Measurements from ENCODE around the gene FGFBP2. TPM values are rescaled to one million over a fixed set of nuclear protein-coding genes. Genes with fewer than 3 reads are reported as not detected.

The FGFBP2 gene
- total and polyA plus RNA-seq, 2 experiments from 2014 or later = 0.18 to 0.56 TPM

GRCh38 chr4:15938640-15939039 lies 24.3 kb downstream of the FGFBP2 start, which contains the start of gene FGFBP1 (continued):
- TF ChIP-seq, protein P1, sequence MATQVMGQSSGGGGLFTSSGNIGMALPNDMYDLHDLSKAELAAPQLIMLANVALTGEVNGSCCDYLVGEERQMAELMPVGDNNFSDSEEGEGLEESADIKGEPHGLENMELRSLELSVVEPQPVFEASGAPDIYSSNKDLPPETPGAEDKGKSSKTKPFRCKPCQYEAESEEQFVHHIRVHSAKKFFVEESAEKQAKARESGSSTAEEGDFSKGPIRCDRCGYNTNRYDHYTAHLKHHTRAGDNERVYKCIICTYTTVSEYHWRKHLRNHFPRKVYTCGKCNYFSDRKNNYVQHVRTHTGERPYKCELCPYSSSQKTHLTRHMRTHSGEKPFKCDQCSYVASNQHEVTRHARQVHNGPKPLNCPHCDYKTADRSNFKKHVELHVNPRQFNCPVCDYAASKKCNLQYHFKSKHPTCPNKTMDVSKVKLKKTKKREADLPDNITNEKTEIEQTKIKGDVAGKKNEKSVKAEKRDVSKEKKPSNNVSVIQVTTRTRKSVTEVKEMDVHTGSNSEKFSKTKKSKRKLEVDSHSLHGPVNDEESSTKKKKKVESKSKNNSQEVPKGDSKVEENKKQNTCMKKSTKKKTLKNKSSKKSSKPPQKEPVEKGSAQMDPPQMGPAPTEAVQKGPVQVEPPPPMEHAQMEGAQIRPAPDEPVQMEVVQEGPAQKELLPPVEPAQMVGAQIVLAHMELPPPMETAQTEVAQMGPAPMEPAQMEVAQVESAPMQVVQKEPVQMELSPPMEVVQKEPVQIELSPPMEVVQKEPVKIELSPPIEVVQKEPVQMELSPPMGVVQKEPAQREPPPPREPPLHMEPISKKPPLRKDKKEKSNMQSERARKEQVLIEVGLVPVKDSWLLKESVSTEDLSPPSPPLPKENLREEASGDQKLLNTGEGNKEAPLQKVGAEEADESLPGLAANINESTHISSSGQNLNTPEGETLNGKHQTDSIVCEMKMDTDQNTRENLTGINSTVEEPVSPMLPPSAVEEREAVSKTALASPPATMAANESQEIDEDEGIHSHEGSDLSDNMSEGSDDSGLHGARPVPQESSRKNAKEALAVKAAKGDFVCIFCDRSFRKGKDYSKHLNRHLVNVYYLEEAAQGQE (IDR thresholded peaks at IDR 0.05; ENCODE audit: unreplicated experiment) = no peak
- TF ChIP-seq POLR2AphosphoS5 (IDR thresholded peaks at IDR 0.05; ENCODE audit: low read depth) (no peak), NANOG (IDR thresholded peaks at IDR 0.05; ENCODE audit: borderline replicate concordance) (no peak)
- TF ChIP-seq, protein P2, sequence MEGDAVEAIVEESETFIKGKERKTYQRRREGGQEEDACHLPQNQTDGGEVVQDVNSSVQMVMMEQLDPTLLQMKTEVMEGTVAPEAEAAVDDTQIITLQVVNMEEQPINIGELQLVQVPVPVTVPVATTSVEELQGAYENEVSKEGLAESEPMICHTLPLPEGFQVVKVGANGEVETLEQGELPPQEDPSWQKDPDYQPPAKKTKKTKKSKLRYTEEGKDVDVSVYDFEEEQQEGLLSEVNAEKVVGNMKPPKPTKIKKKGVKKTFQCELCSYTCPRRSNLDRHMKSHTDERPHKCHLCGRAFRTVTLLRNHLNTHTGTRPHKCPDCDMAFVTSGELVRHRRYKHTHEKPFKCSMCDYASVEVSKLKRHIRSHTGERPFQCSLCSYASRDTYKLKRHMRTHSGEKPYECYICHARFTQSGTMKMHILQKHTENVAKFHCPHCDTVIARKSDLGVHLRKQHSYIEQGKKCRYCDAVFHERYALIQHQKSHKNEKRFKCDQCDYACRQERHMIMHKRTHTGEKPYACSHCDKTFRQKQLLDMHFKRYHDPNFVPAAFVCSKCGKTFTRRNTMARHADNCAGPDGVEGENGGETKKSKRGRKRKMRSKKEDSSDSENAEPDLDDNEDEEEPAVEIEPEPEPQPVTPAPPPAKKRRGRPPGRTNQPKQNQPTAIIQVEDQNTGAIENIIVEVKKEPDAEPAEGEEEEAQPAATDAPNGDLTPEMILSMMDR (conservative IDR thresholded peaks at IDR 0.05; ENCODE audit: low read depth in 2 of 2) = no peak

DNA sequence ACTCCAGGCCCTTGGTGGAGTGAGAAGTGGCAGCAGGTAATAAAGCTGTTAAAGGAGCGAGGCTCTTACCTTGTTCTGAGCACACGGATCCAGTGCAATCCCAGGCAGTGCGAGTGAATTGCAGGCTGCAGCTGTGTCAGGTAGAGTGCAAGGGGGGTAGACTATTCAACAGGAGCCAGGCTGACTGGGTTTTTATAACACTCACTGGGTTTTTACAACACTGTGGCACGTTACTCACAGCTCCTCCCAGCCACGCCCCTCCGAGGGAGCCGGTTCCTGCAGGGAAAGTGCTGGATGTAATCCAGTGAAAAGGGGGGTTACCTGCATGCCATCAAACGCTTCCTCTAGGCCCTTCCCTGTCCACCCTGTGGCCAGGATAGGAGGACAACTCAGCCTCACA lies 24.8 kb downstream of the FGFBP2 start:
- H3K27me3 Mint-ChIP-seq (ENCODE audit: insufficient read depth, low read depth, poor library complexity) = peaks cover 7% of the 10 kb centered on the region
- peaks cover 10% of the 10 kb centered on the region for H3K4me1 Mint-ChIP-seq
- H3K9me3 Mint-ChIP-seq = no peaks in the 10 kb centered on the region
- Histone ChIP-seq H3K27ac (ENCODE audit: low read depth) (no peak overlapping the region), H3K4me1 (ENCODE audit: insufficient read depth) (no peaks in the 10 kb centered on the region), H3K9me2 (ENCODE audit: insufficient read depth) (peaks cover 3% of the 10 kb centered on the region; the same call in 1 of the 2 replicates), H3K4me2 (0 out of 2 replicates have a peak overlapping the region, but pooled peaks have one; percentile 8), H3K79me2 (replicated peaks; ENCODE audit: insufficient read depth) (no peaks in the 10 kb centered on the region), H2AFZ (peak overlapping the region; percentile 98), H3K27me3 (ENCODE audit: insufficient read depth) (no peaks in the 10 kb centered on the region), H3F3A (replicated peaks; ENCODE audit: low read depth) (no peaks in the 10 kb centered on the region), H4K20me1 (replicated peaks; ENCODE audit: insufficient read depth) (no peaks in the 10 kb centered on the region), H3K36me3 (ENCODE audit: insufficient read depth) (no peaks in the 10 kb centered on the region), H3K4me3 (no peak overlapping the region)
- H3K27ac Mint-ChIP-seq = peak overlapping the region; percentile 3; the same call in 1 of the 2 replicates
- peak; percentile 48 for DNase-seq (ENCODE audit: low spot score)
- TF ChIP-seq NANOG (IDR thresholded peaks at IDR 0.05; ENCODE audit: borderline replicate concordance) (no peak), CREB1 (CRISPR knock-in tag; IDR thresholded peaks at IDR 0.05; ENCODE audit: low read depth) (no peak)
- no peak overlapping the region for H3K4me3 Mint-ChIP-seq
- H3K36me3 Mint-ChIP-seq (ENCODE audit: low read depth) = no peaks in the 10 kb centered on the region
- ATAC-seq = peak; percentile 85

DNA sequence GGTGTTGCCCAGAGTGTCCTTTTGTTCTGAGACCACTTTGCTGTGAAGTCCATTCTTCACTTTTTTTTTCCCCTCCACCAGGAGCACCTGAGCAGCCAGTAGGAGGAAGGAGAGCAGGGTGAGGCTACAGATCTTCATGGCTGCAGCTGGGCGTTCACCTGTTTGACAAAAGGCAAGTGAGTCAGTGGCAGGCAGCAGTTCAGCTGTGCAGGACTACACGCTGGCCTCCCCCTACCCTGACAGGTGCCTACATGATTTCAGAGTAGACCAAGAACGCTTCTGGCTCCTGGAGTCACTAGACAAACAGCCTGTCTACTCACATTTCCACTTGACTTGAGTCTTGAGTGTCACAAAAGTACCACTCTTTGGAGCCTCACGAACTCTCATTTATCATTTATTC lies 26.5 kb downstream of the FGFBP2 start:
- H3K36me3 Mint-ChIP-seq (ENCODE audit: low read depth) = no peaks in the 10 kb centered on the region
- no peak for DNase-seq (ENCODE audit: low spot score)
- H3K4me1 Mint-ChIP-seq = peaks cover 10% of the 10 kb centered on the region
- H3K27me3 ChIP-seq (ENCODE audit: insufficient read depth) = no peaks in the 10 kb centered on the region
- H3K9me2 ChIP-seq (ENCODE audit: insufficient read depth) = peaks cover 7% of the 10 kb centered on the region; the same call in 1 of the 2 replicates
- no peak for TF ChIP-seq NANOG (IDR thresholded peaks at IDR 0.05; ENCODE audit: borderline replicate concordance)
- H3K27ac Mint-ChIP-seq = no peak overlapping the region
- H3K4me2 ChIP-seq = no peak overlapping the region
- H3F3A ChIP-seq (replicated peaks; ENCODE audit: low read depth) = no peaks in the 10 kb centered on the region
- H3K9me3 Mint-ChIP-seq = no peaks in the 10 kb centered on the region
- H4K20me1 ChIP-seq (replicated peaks; ENCODE audit: insufficient read depth) = no peaks in the 10 kb centered on the region
- H3K27me3 Mint-ChIP-seq (ENCODE audit: insufficient read depth, low read depth, poor library complexity) = peaks cover 7% of the 10 kb centered on the region
- no peak overlapping the region for H3K4me3 ChIP-seq
- no peak for ATAC-seq
- no peak overlapping the region for H3K4me3 Mint-ChIP-seq
- no peaks in the 10 kb centered on the region for H3K79me2 ChIP-seq (replicated peaks; ENCODE audit: insufficient read depth)
- no peak overlapping the region for H3K27ac ChIP-seq (ENCODE audit: low read depth)
- no peaks in the 10 kb centered on the region for H3K4me1 ChIP-seq (ENCODE audit: insufficient read depth)
- no peak overlapping the region for H2AFZ ChIP-seq
- no peaks in the 10 kb centered on the region for H3K36me3 ChIP-seq (ENCODE audit: insufficient read depth)
